ENCODE results near the gene PEX16. TPM values are rescaled to one million over a fixed set of nuclear protein-coding genes. Genes with fewer than 3 reads are reported as not detected.
A peak's percentile ranks its signal among the peaks of the same experiment; 100 is the strongest.

Gene PEX16
- total and polyA plus RNA-seq, 2 of the 13 experiments (the other 11 are each of a cell fraction or from before 2014, with no cell fraction given), result 12.5 to 21.8 TPM

- TF ChIP-seq, protein P1, sequence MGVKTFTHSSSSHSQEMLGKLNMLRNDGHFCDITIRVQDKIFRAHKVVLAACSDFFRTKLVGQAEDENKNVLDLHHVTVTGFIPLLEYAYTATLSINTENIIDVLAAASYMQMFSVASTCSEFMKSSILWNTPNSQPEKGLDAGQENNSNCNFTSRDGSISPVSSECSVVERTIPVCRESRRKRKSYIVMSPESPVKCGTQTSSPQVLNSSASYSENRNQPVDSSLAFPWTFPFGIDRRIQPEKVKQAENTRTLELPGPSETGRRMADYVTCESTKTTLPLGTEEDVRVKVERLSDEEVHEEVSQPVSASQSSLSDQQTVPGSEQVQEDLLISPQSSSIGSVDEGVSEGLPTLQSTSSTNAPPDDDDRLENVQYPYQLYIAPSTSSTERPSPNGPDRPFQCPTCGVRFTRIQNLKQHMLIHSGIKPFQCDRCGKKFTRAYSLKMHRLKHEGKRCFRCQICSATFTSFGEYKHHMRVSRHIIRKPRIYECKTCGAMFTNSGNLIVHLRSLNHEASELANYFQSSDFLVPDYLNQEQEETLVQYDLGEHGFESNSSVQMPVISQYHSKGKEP (CRISPR knock-in tag; IDR thresholded peaks at IDR 0.05), result no peak
- TF ChIP-seq ZFP1 (CRISPR knock-in tag; IDR thresholded peaks at IDR 0.05), result no peak
- no peak for TF ChIP-seq ZNF644 (CRISPR knock-in tag; IDR thresholded peaks at IDR 0.05; ENCODE audit: low read depth)
- no peak for TF ChIP-seq ZNF629 (CRISPR knock-in tag; conservative IDR thresholded peaks at IDR 0.05)
- peak; percentile 64; the same call in 1 of the 2 replicates for TF ChIP-seq ZBTB8A (CRISPR knock-in tag; IDR thresholded peaks at IDR 0.05; ENCODE audit: borderline replicate concordance, low read depth)
- peak; percentile 93 for TF ChIP-seq PHF20 (CRISPR knock-in tag; IDR thresholded peaks at IDR 0.05)
- no peak for TF ChIP-seq GPN1 (CRISPR knock-in tag; IDR thresholded peaks at IDR 0.05; ENCODE audit: borderline replicate concordance)
- TF ChIP-seq ZSCAN20 (CRISPR knock-in tag; IDR thresholded peaks at IDR 0.05; ENCODE audit: borderline replicate concordance), result no peak
- TF ChIP-seq, protein P2, sequence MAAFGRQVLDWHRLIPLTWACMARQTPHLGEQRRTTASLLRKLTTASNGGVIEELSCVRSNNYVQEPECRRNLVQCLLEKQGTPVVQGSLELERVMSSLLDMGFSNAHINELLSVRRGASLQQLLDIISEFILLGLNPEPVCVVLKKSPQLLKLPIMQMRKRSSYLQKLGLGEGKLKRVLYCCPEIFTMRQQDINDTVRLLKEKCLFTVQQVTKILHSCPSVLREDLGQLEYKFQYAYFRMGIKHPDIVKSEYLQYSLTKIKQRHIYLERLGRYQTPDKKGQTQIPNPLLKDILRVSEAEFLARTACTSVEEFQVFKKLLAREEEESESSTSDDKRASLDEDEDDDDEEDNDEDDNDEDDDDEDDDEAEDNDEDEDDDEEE (CRISPR knock-in tag; IDR thresholded peaks at IDR 0.05), result no peak
- TF ChIP-seq ZNF24 (IDR thresholded peaks at IDR 0.05), result no peak
- TF ChIP-seq EEA1 (CRISPR knock-in tag; IDR thresholded peaks at IDR 0.05; ENCODE audit: borderline replicate concordance), result no peak
- no peak for TF ChIP-seq JUND (CRISPR knock-in tag; IDR thresholded peaks at IDR 0.05)
- TF ChIP-seq, protein P3, sequence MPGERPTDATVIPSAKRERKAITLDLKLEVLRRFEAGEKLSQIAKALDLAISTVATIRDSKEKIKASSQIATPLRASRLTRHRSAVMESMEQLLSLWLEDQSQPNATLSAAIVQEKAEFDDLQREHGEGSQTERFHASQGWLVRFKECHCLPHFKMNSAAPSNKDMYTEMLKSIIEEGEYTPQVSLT (CRISPR knock-in tag; IDR thresholded peaks at IDR 0.05; ENCODE audit: borderline replicate concordance, low read depth), result no peak
- no peak for TF ChIP-seq STAT6 (CRISPR knock-in tag; IDR thresholded peaks at IDR 0.05; ENCODE audit: borderline replicate concordance)
- no peak for TF ChIP-seq ZNF768 (CRISPR knock-in tag; IDR thresholded peaks at IDR 0.05)
- TF ChIP-seq ZNF44 (CRISPR knock-in tag; IDR thresholded peaks at IDR 0.05), result 0 out of 2 replicates have a peak, but pooled peaks have one; percentile 30
- peak; percentile 86 for TF ChIP-seq ZNF510 (CRISPR knock-in tag; IDR thresholded peaks at IDR 0.05; ENCODE audit: low read depth)
- no peak for TF ChIP-seq SAFB2 (CRISPR knock-in tag; IDR thresholded peaks at IDR 0.05; ENCODE audit: borderline replicate concordance, low read depth)
- peak; percentile 94 for TF ChIP-seq SP2 (CRISPR knock-in tag; IDR thresholded peaks at IDR 0.05)
- no peak; the same call in 1 of the 2 replicates for TF ChIP-seq ZNF580 (CRISPR knock-in tag; IDR thresholded peaks at IDR 0.05; ENCODE audit: borderline replicate concordance, low read depth)
- no peak for TF ChIP-seq ZNF713 (CRISPR knock-in tag; IDR thresholded peaks at IDR 0.05)
- TF ChIP-seq POLR2AphosphoS2 (IDR thresholded peaks at IDR 0.05; ENCODE audit: low read depth, low read length), result peak; percentile 92
- TF ChIP-seq ZNF878 (CRISPR knock-in tag; IDR thresholded peaks at IDR 0.05), result no peak
These were observed at the start of gene PEX16 (continued) for GRCh38 chr11:45917623-45918330.
